Gastroesophageal sphincter (tissue), 3 donors: Measurements from ENCODE around the gene B3GNT5.

Experiments
- POLR2AphosphoS5 ChIP-seq: sonication (generic); formaldehyde crosslinking; IDR thresholded peaks from one replicate; pipeline ENCODE4 v1.6.1; 2017; ENCODE audit warnings: antibody characterized with exemption
- TF ChIP-seq, protein P1 (sequence below), 4 experiments: fragments of 200-600 bp in 2 of 4; fragments of 450-650 bp in 2 of 4; sonication (generic) in 1 of 4; IDR thresholded peaks; one replicate each; pipeline ENCODE4 v1.5.1; 2017 to 2019; ENCODE audit warnings: antibody characterized with exemption in 4 of 4, mild to moderate bottlenecking in 2 of 4, moderate library complexity in 2 of 4

DNA sequence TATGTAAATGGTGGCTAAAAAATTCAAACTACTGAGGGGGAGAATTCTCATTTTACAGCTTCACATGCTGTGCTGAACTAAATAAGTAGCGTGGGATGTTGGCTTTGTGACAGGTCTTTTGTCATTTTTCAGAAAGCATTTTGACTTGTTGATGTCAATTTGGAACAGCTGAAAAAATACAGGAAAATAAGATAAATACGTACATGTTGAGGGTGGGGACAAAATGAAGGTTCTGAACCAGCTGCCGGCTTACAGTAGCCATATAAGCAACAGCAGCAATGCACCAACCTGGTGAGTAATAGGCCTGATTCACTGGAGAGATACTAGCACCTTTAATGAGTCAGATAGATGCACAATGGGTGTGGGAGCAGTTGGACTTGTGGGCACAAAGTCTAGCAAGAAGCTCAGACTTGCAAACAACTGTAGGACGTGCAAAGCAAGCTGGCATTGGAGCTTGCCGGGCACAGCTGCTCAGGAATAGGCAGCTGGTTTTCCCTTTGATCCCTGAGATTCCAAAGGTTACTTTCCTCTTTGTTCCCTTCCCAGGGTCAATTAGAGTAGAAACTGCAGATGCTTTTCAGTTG lies 12.9 kb downstream of the B3GNT5 start:
- TF ChIP-seq, protein P1, sequence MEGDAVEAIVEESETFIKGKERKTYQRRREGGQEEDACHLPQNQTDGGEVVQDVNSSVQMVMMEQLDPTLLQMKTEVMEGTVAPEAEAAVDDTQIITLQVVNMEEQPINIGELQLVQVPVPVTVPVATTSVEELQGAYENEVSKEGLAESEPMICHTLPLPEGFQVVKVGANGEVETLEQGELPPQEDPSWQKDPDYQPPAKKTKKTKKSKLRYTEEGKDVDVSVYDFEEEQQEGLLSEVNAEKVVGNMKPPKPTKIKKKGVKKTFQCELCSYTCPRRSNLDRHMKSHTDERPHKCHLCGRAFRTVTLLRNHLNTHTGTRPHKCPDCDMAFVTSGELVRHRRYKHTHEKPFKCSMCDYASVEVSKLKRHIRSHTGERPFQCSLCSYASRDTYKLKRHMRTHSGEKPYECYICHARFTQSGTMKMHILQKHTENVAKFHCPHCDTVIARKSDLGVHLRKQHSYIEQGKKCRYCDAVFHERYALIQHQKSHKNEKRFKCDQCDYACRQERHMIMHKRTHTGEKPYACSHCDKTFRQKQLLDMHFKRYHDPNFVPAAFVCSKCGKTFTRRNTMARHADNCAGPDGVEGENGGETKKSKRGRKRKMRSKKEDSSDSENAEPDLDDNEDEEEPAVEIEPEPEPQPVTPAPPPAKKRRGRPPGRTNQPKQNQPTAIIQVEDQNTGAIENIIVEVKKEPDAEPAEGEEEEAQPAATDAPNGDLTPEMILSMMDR (IDR thresholded peaks at IDR 0.05) = no peak
- TF ChIP-seq POLR2AphosphoS5 = no peak
